CD4-positive, alpha-beta T cell treated with Interleukin-17A for 4 hours (primary cell): Measurements from ENCODE around the gene NINJ2.

Experiments
- DNase-seq: peaks from one replicate; pipeline ENCODE4 v3.0.0-alpha.2; 2020; ENCODE audit warnings: mixed read lengths

The NINJ2 gene

GRCh38 chr12:544941-545635 lies 118.2 kb downstream of the NINJ2 start:
- DNase-seq = no peak

- DNase-seq = no peak
These were observed 119.1 kb downstream of the NINJ2 start for GRCh38 chr12:544142-544541.

GRCh38 chr12:543114-543451 lies 120.2 kb downstream of the NINJ2 start:
- no peak for DNase-seq

- no peak for DNase-seq
These were observed 120.7 kb downstream of the NINJ2 start for GRCh38 chr12:542395-543113.

- no peak for DNase-seq
These were observed 121.4 kb downstream of the NINJ2 start for GRCh38 chr12:541676-542324.

- no peak for DNase-seq
These were observed 123.5 kb downstream of the NINJ2 start for GRCh38 chr12:539540-540310.

- DNase-seq = peak; percentile 65
These were observed 124.3 kb downstream of the NINJ2 start for GRCh38 chr12:538731-539539.

- DNase-seq = no peak
These were observed 125.5 kb downstream of the NINJ2 start for GRCh38 chr12:537772-538171.

GRCh38 chr12:536751-537245 lies 126.4 kb downstream of the NINJ2 start:
- no peak for DNase-seq

GRCh38 chr12:535396-535795 lies 127.8 kb downstream of the NINJ2 start:
- no peak for DNase-seq

GRCh38 chr12:534216-534615 lies 129.0 kb downstream of the NINJ2 start:
- DNase-seq = no peak

- DNase-seq = no peak
These were observed 129.5 kb downstream of the NINJ2 start for GRCh38 chr12:533718-534117.

- DNase-seq = no peak
These were observed 130.2 kb downstream of the NINJ2 start for GRCh38 chr12:532908-533565.

GRCh38 chr12:531951-532585 lies 131.2 kb downstream of the NINJ2 start:
- DNase-seq = no peak

- DNase-seq = no peak
These were observed 132.4 kb downstream of the NINJ2 start for GRCh38 chr12:530821-531220.

GRCh38 chr12:530308-530707 lies 132.9 kb downstream of the NINJ2 start:
- no peak for DNase-seq

- DNase-seq = no peak
These were observed 135.5 kb downstream of the NINJ2 start for GRCh38 chr12:527729-528128.

GRCh38 chr12:527241-527640 lies 136.0 kb downstream of the NINJ2 start:
- no peak for DNase-seq

GRCh38 chr12:526089-526488 lies 137.2 kb downstream of the NINJ2 start:
- DNase-seq = no peak

- DNase-seq = no peak
These were observed 138.9 kb downstream of the NINJ2 start for GRCh38 chr12:524167-524951.
